PFSK-1 (cell line): ENCODE results near the gene GPX7.

ENCODE experiments used
- FOXP2 ChIP-seq: optimal IDR thresholded peaks from 2 replicates; pipeline ENCODE3; 2011; ENCODE audit warnings: borderline replicate concordance, control low read depth, inconsistent platforms; ENCODE audit not compliant: insufficient read depth; ENCODE audit errors: extremely low read length, extremely low read depth
- POLR2AphosphoS5 ChIP-seq: IDR thresholded peaks from 2 replicates; pipeline ENCODE4 v1.6.1; 2012; ENCODE audit warnings: low read depth, mild to moderate bottlenecking, control low read depth, low read length, moderate library complexity
- REST ChIP-seq, 2 experiments: IDR thresholded peaks; 2 replicates each; pipeline versions ENCODE4 v1.6.1 to v1.8.0; 2011 to 2012; ENCODE audit warnings: low read depth in 2 of 2, low read length in 2 of 2, control low read depth in 1 of 2, inconsistent platforms in 1 of 2, mild to moderate bottlenecking in 1 of 2, moderate library complexity in 1 of 2; ENCODE audit not compliant: insufficient read depth in 1 of 2
- SIN3A ChIP-seq: IDR thresholded peaks from 2 replicates; pipeline ENCODE4 v1.6.1; 2012; ENCODE audit warnings: mild to moderate bottlenecking, low read length, moderate library complexity, borderline replicate concordance; ENCODE audit not compliant: insufficient read depth
- TAF1 ChIP-seq: IDR thresholded peaks from 2 replicates; pipeline ENCODE4 v1.6.1; 2012; ENCODE audit warnings: low read length, control low read depth, borderline replicate concordance; ENCODE audit not compliant: insufficient read depth

- no peak for TF ChIP-seq POLR2AphosphoS5
- TF ChIP-seq TAF1 = no peak
- no peak for TF ChIP-seq REST (IDR thresholded peaks at IDR 0.05; ENCODE audit: insufficient read depth in 1 of 2, low read depth in 2 of 2, low read length in 2 of 2)
- TF ChIP-seq SIN3A = no peak
- no peak for TF ChIP-seq FOXP2
Measured at GRCh38 chr1:52632732-52633290, 30.6 kb downstream of the GPX7 start, which contains the start of gene SHISAL2A.
